GM18520 (cell line): ENCODE results near the gene OR4E2.
"Not testable (repeated sequence)": the region's sequence is repeated elsewhere in the genome, so short reads cannot be mapped to it uniquely, and the experiment has no call there.

ENCODE experiments used
- ATAC-seq: cut with Tn5 transposase; IDR thresholded peaks from one replicate; pipeline ENCODE4 v1.9.1; 2021; ENCODE audit not compliant: unreplicated experiment

OR4E2 gene, protein sequence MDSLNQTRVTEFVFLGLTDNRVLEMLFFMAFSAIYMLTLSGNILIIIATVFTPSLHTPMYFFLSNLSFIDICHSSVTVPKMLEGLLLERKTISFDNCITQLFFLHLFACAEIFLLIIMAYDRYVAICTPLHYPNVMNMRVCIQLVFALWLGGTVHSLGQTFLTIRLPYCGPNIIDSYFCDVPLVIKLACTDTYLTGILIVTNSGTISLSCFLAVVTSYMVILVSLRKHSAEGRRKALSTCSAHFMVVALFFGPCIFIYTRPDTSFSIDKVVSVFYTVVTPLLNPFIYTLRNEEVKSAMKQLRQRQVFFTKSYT

DNA sequence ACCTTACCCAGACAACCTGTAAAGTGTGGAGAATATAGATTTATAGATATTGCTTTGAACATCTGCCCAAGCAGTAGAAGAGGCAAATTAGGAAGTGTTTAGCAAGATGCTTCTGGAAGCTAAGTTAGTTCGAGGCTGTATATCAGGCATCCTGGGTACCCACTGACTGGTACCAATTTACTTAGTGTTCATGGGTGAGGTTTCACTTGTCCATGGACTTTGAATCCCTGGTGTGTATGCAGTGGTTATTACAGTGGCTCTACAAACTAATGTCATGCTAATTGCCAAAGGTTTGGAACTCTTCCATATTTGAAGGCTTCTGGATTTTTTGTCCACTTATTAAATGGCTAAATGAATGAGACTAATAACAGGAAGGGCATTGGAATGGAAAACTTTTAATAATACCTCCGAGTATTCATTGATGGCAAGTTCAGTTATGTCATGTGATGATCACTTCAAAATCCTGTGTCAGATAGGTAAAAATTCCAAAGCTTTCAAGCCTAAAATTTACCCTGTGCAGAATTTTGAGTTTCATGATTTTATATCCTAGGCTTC, at the start of gene OR4E2:
OR4E2 (plus strand) TSS at position 505 of the 555 bp plus-strand sequence. CDS start 11,248 bp downstream, outside the sequence.
- ATAC-seq: no peak

DNA sequence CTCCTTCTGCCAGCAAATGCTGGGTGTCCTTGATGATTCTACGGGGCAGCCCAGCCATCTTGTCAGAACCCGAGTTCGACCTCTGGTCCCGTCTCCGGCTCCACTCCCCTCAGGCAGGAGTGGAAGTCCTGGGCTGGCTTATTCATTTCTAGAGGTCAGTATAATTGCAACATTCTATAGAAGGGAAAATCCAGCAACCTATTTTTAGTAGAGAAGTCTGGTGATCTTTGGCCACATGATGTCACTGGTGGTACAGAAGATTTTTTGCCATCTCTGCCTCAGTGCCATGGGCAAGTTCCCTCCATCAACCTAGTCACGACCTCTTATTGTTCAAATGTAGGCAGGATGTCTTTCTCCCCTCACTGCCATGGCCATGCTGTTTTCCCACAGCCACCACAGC, 41.3 kb upstream of the OR4E2 start:
- ATAC-seq: no peak

DNA sequence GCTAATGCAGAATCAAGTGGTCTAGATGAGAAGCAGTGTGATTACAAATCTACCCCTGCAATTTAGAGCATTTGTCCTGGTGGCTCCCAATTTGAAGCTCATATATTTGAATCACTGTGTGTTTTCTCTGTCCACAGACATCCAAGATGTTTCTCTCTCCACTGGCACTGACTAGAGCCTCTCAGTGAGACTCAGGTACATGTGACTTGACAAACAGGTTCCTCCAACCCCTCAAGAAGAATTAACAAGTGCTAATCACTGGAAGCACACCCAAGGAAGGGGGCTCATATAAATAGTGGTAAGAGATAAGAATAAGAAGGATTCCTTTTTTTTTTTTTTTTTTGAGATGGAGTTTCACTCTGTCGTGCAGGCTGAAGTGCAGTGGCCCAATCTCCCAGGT, 39.4 kb upstream of the OR4E2 start:
- ATAC-seq: no peak

DNA sequence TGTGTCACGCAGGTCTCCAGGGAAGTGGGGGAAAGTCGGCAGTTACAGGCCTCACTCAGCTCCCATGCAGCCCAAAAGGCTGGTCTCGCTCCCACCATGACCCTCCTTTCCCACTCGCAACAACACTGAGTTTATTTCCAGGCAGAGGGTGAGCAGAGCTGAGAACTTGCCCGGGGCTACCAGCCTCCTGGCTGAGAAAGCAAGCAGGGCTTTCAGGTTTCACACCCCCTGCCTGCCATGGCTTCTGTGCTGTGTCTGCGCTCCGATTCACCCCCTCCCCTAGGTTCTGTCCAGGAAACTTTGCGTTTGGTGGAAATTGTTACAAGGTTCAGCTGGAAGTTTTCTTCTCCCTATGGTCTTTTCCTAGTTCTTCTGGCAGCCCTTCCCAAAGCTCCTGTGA, 36.0 kb upstream of the OR4E2 start:
- no peak for ATAC-seq

DNA sequence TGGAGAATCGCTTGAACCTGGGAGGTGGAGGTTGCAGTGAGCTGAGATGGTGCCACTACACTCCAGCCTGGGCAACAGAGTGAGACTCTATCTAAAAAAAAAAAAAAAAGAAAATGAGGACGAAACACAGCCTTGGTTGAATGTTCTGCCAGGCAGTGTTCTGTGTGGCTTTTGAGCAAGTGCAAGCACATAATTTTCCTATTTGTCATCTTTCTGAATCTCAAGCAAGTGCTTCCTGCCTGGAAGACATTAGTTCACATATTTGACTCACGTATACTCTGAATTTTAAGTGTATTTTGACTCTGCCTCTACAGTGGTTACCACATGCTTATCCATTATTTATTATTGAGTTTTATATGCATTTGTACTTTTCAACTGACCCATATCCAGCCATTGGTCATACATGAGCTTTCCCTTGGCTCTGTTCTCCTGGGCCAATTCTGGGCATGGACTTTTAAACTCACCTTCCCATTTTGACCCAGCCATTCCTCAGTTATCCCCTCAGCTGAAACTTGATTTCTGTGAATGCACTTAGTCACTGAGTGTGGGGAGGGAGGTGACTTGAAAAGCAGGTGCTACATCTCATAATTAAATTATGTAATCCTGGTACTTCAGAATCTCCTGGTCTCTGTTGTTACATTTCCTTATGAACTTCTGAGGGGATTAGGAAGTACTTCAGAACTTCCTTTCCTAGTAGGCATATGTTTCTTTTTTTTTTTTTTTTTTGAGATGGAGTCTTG, 27.0 kb upstream of the OR4E2 start:
- no peak for ATAC-seq

DNA sequence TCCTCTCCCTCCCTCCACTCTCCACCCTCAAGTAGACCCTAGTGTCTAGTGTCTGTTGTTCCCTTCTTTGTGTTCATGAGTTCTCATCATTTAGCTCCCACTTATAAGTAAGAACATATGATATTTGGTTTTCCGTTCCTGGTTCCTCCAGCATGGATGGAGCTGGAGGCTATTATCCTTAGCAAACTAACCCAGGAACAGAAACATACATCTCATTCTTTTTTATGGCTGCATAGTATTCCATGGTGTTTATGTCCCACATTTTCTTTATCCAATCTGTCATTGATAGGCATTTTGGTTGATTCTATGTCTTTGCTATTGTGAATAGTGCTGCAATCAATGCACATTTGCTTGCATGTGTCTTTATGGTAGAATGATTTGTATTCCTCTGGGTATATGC, 23.1 kb upstream of the OR4E2 start:
- not testable (repeated sequence) for ATAC-seq

DNA sequence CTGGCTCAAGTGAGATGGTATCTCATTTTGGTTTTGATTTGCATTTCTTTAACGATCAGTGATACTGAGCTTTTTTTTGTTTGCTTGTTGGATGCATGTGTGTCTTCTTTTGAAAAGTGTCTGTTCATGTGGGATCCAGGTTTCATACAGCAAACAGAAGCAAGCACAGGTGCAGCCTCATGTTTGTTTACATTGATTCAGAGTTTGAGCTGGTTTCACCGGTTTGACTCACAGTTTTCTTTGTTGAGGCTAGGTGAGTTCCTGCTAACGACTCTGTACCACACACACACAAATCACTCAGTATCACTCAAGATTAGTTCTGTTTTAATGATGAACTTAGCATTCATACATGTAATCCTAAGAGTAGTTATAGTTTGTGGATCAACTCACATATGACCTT, 22.6 kb upstream of the OR4E2 start:
- ATAC-seq: no peak

DNA sequence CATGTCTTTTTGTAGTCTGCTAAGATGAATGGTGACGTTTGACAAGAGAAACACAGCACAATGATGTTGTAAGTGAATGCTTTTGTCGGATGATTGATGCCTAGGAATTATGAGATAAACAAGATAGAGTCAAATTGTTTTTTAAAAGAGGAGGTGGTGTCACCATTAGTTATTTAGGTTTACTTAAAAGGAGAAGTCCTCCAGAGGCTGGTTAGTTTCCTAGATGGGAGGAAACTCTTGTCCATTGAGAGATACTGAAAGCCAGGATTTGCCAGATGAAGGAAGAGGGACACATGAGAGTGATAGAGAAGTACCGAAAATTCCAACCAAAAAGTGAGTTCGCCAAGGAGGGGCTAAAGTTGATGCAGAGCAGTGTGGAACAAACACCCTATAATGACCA, 18.8 kb upstream of the OR4E2 start, which contains the start of gene OR10G2:
OR10G2 (minus strand) TSS at position 101 of the 400 bp plus-strand sequence; CDS start at position 3, 98 bp downstream.
- no peak for ATAC-seq

DNA sequence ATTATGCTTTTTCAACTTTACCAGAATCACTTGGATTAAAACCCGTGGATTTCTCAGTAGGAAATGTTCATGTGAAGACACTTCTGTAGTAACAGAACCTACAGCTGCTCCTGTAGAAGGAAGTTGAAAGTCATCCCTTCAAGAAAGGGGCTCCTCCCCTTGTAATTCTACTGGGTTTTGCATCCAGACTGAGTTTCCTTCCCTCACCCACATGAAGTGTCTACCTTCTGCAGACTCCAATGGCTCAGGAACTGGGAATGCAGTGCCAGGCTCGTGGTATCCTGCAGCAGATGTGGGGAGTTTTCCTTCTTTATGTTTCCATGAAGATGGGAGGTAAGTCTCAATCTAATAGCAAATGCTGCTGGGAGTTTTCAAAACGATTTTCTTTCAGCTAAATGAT, 11.0 kb upstream of the OR4E2 start:
- ATAC-seq: no peak

DNA sequence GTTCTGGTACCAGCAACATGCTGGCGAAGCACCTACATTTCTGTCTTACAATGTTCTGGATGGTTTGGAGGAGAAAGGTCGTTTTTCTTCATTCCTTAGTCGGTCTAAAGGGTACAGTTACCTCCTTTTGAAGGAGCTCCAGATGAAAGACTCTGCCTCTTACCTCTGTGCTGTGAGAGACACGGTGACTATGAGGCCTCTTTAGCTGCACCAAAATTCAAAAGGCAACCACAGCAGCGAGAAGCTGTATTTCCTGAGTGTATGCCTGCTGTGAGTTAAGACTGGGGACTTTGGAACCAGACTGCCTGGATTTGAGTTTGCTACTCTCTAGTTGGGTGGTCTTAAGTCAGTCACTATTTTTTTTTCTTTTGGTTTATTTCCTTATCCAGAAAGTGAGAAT, 10.2 kb upstream of the OR4E2 start:
- ATAC-seq: no peak

DNA sequence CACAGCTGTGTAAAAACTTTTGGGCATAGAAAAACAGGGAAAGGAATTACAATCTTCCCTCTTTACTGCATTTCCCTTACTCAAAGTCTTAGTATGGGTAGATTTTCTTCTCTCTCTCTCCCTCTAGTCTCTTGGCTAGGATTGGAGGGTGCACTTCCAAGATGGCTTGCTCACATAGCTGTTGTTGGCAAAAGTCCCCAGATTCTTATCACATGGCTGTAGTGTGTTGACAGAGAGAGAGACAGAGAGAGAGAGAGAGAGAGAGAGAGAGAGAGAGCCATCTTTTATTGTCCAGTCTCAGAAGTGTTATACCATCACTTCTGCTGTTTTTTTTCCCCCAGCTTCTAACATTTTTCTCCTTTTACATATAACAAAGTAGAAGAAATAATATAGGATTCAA, 6.3 kb upstream of the OR4E2 start:
- no peak for ATAC-seq

DNA sequence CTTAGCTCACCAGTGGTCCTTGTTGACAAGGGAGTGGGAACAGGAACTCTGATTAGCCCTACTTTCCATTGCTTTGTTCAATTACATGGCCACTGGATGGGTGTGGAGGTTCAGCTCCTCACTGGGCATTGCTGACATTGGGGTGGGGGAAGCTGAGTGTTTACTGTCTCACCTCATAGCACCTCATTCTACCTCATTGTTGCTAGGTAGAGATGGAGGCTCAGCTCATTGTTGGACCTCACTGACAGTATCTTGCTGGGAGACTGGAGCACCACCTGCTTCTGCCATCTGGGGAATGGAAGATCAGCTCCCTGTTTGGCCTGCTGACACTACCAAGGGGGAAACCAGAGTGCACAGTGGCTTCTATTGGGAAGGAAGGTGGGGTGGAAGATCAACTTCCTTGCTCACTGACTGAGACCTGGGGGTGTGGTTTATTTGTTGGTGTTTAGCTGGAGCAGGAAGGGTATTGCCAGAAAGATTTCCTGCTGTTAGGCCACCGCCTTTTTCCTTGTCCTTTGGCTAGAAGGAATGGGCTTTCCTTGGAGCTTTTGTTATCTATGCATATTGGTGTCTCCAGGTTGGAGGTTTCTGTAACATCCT, 1.3 kb upstream of the OR4E2 start:
- ATAC-seq: no peak

DNA sequence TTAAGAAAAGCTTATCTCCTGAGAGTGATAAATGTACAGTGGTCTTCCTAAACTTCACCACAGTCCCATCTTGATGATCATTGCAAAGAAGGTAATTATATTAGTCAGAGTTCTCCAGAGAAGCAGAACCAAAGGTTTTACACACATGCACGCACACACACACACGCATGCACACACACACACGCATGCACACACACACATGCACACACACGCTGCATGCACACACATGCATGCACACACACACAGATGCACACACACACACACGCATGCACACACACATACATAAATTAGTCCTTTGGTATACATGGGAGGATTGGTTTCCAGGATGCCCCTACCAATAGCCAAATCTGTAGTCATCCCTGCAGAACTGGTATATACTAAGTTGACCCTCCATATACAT, 580 bp downstream of the OR4E2 start:
- ATAC-seq: no peak

DNA sequence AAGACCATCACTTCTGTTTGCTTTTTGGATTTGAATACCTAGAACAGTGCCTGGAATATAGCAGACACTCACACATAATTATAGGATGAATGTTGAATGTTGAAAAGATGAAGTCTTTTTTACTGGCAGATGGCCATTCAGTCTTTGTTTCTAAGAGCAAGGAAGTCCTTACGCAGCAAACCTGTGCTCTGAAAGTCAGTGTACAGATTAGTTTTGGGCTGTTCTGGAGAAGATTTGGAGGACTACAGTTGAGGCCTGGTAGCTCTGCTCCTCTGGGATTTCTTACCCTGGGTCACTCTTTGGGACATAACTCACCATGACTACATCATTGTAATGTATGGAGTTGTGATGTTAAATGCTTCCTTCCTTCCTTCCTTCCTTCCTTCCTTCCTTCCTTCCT, 3.3 kb downstream of the OR4E2 start:
- ATAC-seq: no peak

DNA sequence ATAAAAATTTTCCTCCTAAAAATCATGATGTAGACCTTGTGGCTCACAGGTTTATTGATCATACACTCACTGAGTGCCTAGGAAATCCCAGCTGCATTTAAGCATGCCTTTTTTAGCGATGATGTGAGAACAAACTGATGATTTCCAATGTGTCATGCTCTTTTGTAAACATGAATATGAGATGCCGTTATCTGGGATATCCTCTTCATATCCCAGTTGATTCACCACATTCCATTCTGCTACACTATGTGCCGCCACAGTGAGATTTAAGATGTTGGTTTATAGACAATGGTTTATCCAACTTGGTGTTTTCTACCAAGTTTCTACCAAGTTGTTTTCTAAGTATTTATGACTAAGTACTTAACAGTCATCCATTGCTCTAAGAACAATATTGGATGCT, 14.7 kb downstream of the OR4E2 start:
- ATAC-seq: no peak

DNA sequence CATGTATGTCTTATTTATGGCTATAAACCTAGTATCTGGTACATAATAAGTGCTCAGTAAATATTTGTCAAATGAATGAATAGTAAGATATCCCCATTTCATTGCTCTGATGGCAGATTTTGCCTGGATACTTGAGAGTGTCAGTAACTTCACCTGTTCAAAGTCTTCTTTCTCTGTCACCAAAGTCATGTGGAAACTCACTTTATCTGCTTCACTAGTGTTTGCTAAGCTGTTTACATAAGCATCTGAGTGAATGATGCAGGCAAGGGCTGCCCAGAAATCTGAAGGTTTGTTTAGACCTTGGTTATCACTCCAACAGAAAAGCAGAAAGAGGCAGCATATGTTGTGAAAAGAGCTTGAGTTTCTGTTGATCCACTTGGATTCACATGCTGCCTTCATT, 15.6 kb downstream of the OR4E2 start:
- no peak for ATAC-seq

DNA sequence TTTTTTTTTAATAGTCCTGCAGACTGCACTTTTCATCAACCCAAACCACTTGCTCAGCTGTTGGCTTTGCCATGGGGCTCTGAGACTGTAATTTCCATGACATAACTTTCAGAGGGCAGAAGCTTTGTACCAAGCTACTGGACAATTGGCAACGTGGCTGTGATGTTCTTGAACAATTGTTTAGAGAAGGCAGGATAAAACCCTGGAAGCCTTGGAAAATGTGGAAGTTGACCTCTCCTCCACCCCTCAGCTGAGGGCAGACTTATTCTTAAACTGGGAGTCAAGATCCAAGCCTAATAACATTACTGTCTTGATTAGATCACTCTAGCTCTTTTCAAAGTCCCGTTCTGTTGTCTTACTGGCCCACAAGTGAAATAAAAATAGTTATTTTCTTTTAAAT, 17.7 kb downstream of the OR4E2 start:
- ATAC-seq: no peak

DNA sequence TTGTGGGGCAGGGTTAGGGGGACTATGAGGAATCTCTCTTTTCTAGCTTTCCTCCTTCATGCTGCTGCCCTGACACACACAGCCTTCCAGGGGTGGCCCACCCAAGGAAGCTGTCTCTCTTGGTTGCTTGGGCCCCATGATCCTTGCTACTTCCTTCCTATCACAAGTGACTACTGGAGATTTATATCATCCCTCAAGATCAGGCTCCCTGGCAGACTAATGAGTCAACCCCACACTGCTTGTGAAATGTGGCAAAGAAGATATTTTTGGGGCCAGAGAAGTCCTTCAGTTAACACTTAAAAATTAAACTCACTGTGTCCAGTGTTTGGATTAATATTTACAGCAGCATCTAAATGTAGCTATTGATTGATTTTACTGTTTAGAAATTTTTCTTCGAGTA, 18.5 kb downstream of the OR4E2 start:
- no peak for ATAC-seq

DNA sequence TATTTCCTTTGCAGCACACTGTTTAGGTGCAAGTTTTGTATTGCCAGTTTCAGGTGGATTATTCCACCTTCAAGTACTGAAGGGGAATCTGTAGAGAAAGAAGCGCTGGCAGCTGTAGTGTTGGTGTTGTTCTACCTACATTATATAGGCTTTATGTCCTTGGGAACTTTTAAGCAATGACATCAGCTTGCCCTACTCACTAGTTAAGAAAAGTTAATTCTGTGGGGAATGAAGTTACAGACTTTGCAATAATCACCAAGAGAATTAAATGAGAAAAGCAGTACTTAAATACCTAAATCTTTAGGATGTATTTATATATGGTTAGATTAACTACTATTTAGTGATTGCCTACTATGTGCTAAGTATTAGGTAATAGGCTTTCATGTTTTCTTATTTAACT, 20.1 kb downstream of the OR4E2 start, which contains the start of gene OR4E1:
OR4E1 (minus strand) TSS at position 101 of the 400 bp plus-strand sequence. CDS start 2,883 bp downstream, outside the sequence.
- ATAC-seq: no peak

DNA sequence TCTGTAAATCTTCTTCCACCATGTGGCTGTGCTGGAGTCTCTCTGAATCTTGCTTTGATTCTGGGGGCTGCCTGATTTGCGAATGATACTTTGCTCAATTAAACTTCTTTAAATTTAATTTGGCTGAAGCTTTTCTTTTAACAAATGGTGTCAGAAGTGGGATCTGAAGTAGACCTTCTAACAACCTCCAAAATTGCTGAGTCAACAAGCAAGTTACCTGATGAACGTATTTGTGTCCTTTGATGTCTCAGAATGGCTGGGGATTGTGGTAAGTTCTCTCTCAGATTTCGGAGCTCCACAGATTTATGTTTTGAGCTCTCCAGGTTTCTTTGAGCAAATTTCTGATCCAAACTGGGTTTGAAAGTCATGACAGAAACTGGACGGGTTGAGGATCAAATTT, 21.9 kb downstream of the OR4E2 start:
- ATAC-seq: no peak

DNA sequence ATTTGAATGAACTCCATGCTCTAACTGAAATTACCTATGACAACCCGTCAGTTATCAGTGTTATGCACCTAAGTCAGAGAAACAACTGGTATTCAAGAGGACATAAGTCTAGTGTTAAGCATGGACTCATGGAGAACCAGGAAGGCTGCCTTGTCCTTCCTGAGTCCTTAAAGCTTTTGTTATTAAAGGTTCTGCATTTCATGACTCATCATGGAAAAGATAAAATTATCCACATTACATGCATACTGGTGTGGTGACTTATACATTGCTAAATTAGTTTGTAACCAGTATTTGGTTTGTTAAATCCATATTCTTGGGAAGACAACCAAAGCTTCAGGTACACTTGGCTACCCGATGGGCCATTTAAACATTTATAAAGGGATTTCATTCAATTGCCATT, 26.4 kb downstream of the OR4E2 start:
- no peak for ATAC-seq

DNA sequence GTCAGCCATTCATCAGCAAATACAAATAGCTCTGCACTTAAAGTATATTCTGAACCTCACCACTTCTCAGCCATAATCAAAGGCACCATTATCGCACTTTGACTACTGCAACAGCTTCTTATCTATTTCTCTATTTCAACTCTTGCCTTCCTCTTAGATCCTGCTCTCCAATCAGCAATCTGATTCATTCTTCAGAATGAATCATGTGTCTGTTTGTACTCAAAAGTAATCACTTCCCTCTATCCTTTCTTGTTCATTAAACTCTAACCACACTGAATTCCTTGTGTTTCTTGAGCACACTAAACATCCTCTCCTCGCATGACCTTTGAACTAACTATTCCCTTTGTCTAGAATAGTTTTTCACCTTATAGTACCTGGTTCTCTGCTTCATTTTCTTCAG, 32.8 kb downstream of the OR4E2 start:
- ATAC-seq: no peak
